NCI-H446 (cell line): ENCODE results near the gene KCNJ5.
A peak's percentile ranks its signal among the peaks of the same experiment; 100 is the strongest.

Experiments used
- DNase-seq, 2 experiments: peaks; one replicate each; lab custom pipeline; 2025; lab: John Stamatoyannopoulos, UW

KCNJ5 gene

GRCh38 chr11:128871168-128871610, 20.0 kb upstream of the KCNJ5 start:
- no peak for DNase-seq

- no peak for DNase-seq
Measured at GRCh38 chr11:128872094-128872493, 19.1 kb upstream of the KCNJ5 start.

- DNase-seq, result no peak
Measured at GRCh38 chr11:128872594-128872993, 18.6 kb upstream of the KCNJ5 start.

- DNase-seq, result no peak
Measured at GRCh38 chr11:128874427-128874826, 16.7 kb upstream of the KCNJ5 start.

- no peak for DNase-seq
Measured at GRCh38 chr11:128876133-128876650, 15.0 kb upstream of the KCNJ5 start.

- no peak for DNase-seq
Measured at GRCh38 chr11:128877726-128878125, 13.4 kb upstream of the KCNJ5 start.

GRCh38 chr11:128878455-128878854, 12.7 kb upstream of the KCNJ5 start:
- DNase-seq, result peak in 1 of 2 experiments; percentile 28

- DNase-seq, result no peak
Measured at GRCh38 chr11:128879817-128880216, 11.3 kb upstream of the KCNJ5 start.

GRCh38 chr11:128881221-128881620, 9.9 kb upstream of the KCNJ5 start:
- peak; percentile 14 to 60 for DNase-seq

GRCh38 chr11:128882451-128882850, 8.7 kb upstream of the KCNJ5 start:
- DNase-seq, result no peak

GRCh38 chr11:128884054-128884453, 7.1 kb upstream of the KCNJ5 start:
- DNase-seq, result no peak

GRCh38 chr11:128884703-128885338, 6.3 kb upstream of the KCNJ5 start:
- DNase-seq, result peak in 1 of 2 experiments; percentile 71

- no peak for DNase-seq
Measured at GRCh38 chr11:128886406-128887124, 4.6 kb upstream of the KCNJ5 start.

GRCh38 chr11:128888034-128888985, 2.8 kb upstream of the KCNJ5 start:
- no peak for DNase-seq

- DNase-seq, result no peak
Measured at GRCh38 chr11:128889657-128890213, 1.4 kb upstream of the KCNJ5 start.

- no peak for DNase-seq
Measured at GRCh38 chr11:128890216-128890542, 977 bp upstream of the KCNJ5 start.

- no peak for DNase-seq
Measured at GRCh38 chr11:128891913-128892398, 800 bp downstream of the KCNJ5 start.

- no peak for DNase-seq
Measured at GRCh38 chr11:128892866-128893565, 1.9 kb downstream of the KCNJ5 start.

- DNase-seq, result no peak
Measured at GRCh38 chr11:128893578-128894285, 2.6 kb downstream of the KCNJ5 start.

- DNase-seq, result no peak
Measured at GRCh38 chr11:128894286-128894681, 3.1 kb downstream of the KCNJ5 start.

- DNase-seq, result no peak
Measured at GRCh38 chr11:128894685-128895084, 3.5 kb downstream of the KCNJ5 start.
